Lower leg skin (tissue), 4 donors: ENCODE data around the gene CD28. TPM values are rescaled to one million over a fixed set of nuclear protein-coding genes. Genes with fewer than 3 reads are reported as not detected.
"Not testable (repeated sequence)": the region's sequence is repeated elsewhere in the genome, so short reads cannot be mapped to it uniquely, and the experiment has no call there.

Experiments
- DNase-seq, 2 donors: peaks; one replicate each; pipeline ENCODE4 v3.0.0-alpha.2; 2019; ENCODE audit warnings: low spot score in 2 of 2
- H3K4me3 ChIP-seq: fragments of 200-600 bp; sonication (generic); 2 replicates; pipeline ENCODE4 v1.5.1; 2017; ENCODE audit warnings: mild to moderate bottlenecking, low read depth; ENCODE audit not compliant: poor library complexity, severe bottlenecking
- POLR2A ChIP-seq, 2 donors: fragments of 450-650 bp; IDR thresholded peaks; one replicate each; pipeline ENCODE4 v1.6.1; 2016 to 2017; ENCODE audit warnings: antibody characterized with exemption in 2 of 2, mild to moderate bottlenecking in 1 of 2, moderate library complexity in 1 of 2
- WGBS, 2 donors: methylation state at CpG; one replicate each; pipeline ENCODE4 v1.1.5; 2018; 5-methylcytosine and 5-hydroxymethylcytosine counted together
- intact Hi-C: fragments of 100-400 bp; cut with DNase I; formaldehyde crosslinking; loops from one replicate; pipeline ENCODE4 v1.15.0; 2023; ENCODE audit warnings: low total_unique reads
- total RNA-seq, 4 donors: library from RNA; depleted of rRNA; stranded (reverse); fragments of >200 nt; gene quantifications; one replicate each; pipeline ENCODE4 v1.1.0, GENCODE V29; 2016
- TF ChIP-seq, protein P1 (sequence below), 3 donors: fragments of 450-650 bp; IDR thresholded peaks; one replicate each; pipeline ENCODE4 v1.5.1; 2016; ENCODE audit warnings: antibody characterized with exemption in 3 of 3, mild to moderate bottlenecking in 3 of 3, moderate library complexity in 2 of 3

The CD28 gene
- total RNA-seq, 4 donors from 2014 or later, result 0.08 to 0.45 (median 0.31) TPM

- intact Hi-C loops, result no loop called here
- TF ChIP-seq, protein P1, sequence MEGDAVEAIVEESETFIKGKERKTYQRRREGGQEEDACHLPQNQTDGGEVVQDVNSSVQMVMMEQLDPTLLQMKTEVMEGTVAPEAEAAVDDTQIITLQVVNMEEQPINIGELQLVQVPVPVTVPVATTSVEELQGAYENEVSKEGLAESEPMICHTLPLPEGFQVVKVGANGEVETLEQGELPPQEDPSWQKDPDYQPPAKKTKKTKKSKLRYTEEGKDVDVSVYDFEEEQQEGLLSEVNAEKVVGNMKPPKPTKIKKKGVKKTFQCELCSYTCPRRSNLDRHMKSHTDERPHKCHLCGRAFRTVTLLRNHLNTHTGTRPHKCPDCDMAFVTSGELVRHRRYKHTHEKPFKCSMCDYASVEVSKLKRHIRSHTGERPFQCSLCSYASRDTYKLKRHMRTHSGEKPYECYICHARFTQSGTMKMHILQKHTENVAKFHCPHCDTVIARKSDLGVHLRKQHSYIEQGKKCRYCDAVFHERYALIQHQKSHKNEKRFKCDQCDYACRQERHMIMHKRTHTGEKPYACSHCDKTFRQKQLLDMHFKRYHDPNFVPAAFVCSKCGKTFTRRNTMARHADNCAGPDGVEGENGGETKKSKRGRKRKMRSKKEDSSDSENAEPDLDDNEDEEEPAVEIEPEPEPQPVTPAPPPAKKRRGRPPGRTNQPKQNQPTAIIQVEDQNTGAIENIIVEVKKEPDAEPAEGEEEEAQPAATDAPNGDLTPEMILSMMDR (IDR thresholded peaks at IDR 0.05), result no peak
- TF ChIP-seq POLR2A (IDR thresholded peaks at IDR 0.05), result no peak
- H3K4me3 ChIP-seq, result no peak overlapping the region
- no peak for DNase-seq
- 68 to 73% methylated on average over 5 of the region's 5 CpGs for WGBS, 2 donors
Observed at GRCh38 chr2:203692031-203692710, 14.3 kb upstream of the CD28 start.

- TF ChIP-seq, protein P1 (IDR thresholded peaks at IDR 0.05), result no peak
- TF ChIP-seq POLR2A (IDR thresholded peaks at IDR 0.05), result no peak
- intact Hi-C loops, result no loop called here
- H3K4me3 ChIP-seq, result no peak overlapping the region
- WGBS, 2 donors, result 92% methylated on average over 6 of the region's 6 CpGs
- DNase-seq, result no peak
Observed at GRCh38 chr2:203693242-203693879, 13.1 kb upstream of the CD28 start.

GRCh38 chr2:203694191-203694590, 12.2 kb upstream of the CD28 start:
- no peak overlapping the region for H3K4me3 ChIP-seq
- intact Hi-C loops, result no loop called here
- TF ChIP-seq, protein P1 (IDR thresholded peaks at IDR 0.05), result no peak
- TF ChIP-seq POLR2A (IDR thresholded peaks at IDR 0.05), result no peak
- WGBS, 2 donors, result 71 to 78% methylated on average over 3 of the region's 3 CpGs
- no peak for DNase-seq

GRCh38 chr2:203697190-203697589, 9.2 kb upstream of the CD28 start:
- DNase-seq, result no peak
- WGBS, 2 donors, result 65 to 88% methylated on average over 1 of the region's 1 CpG
- H3K4me3 ChIP-seq, result no peak overlapping the region
- TF ChIP-seq, protein P1 (IDR thresholded peaks at IDR 0.05), result no peak
- no peak for TF ChIP-seq POLR2A (IDR thresholded peaks at IDR 0.05)
- intact Hi-C loops, result no loop called here

- WGBS, 2 donors, result 94 to 95% methylated on average over 2 of the region's 2 CpGs
- H3K4me3 ChIP-seq, DNase-seq, intact Hi-C loops: not testable (repeated sequence)
Observed at GRCh38 chr2:203697763-203698162, 8.7 kb upstream of the CD28 start.

- intact Hi-C loops, DNase-seq, H3K4me3 ChIP-seq: not testable (repeated sequence)
- 83 to 94% methylated on average over 5 of the region's 5 CpGs for WGBS, 2 donors
Observed at GRCh38 chr2:203698410-203698809, 8.0 kb upstream of the CD28 start.

DNA sequence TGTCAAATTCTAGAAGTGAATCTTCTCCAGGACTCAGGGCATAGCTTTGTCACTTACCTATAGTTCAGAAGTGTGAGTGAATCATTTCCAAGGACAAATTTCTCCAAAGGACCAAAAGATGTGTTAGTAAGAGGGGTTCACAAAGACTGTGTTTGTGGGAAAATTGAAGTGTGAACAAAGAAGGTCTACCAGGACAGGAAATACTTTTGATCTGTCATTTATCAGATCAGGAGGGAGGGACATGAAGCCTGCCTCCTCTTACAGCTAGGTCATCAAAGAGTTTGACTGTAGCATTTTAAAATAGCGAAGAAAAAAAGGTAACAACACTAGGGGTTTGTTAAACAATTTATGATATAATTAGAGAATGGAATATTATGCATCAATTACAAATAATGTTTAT, 2.0 kb upstream of the CD28 start:
- intact Hi-C loops, result no loop called here
- no peak for DNase-seq
- no peak overlapping the region for H3K4me3 ChIP-seq
- TF ChIP-seq POLR2A (IDR thresholded peaks at IDR 0.05), result no peak
- TF ChIP-seq, protein P1 (IDR thresholded peaks at IDR 0.05), result no peak
- 88 to 93% methylated on average over 1 of the region's 1 CpG for WGBS, 2 donors
